ENCODE measurements around the gene UTF1. TPM values are rescaled to one million over a fixed set of nuclear protein-coding genes. Genes with fewer than 3 reads are reported as not detected.

The UTF1 gene
- polyA plus RNA-seq, 1 experiment: not detected

GRCh38 chr10:133266056-133266795 is 36.2 kb downstream of the UTF1 start:
- no peaks in the 10 kb centered on the region; the same call in 1 of the 2 replicates for H3K36me3 ChIP-seq (ENCODE audit: control insufficient read depth, insufficient read depth, low read length)
- POLR2A ChIA-PET: no interaction called here

DNA sequence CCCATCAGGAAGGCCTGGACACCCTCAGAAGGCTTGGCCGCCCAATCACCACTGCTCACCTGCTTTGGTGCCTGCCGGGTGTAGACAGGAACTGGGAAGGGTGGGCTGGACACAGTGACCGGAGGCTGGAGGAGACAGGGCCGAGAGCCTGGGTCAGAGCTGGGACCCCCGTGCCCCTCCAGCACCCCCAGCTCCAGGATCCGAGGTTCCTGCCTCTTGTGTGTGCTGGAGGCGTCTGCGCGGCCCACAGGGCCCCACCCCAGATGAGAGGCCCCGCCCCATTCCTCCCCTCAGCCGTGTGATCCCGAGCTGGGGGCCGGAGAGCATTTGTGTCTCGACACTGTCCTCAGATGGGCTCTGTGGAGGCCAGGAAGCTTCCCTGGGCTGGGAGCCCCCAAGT is 37.3 kb downstream of the UTF1 start:
- no peak for DNase-seq (ENCODE audit: low read depth)
- TF ChIP-seq CTCF (IDR thresholded peaks at IDR 0.05; ENCODE audit: insufficient read depth, low read depth, low read length): no peak
- Histone ChIP-seq H3K36me3 (ENCODE audit: control insufficient read depth, insufficient read depth, low read length) (no peaks in the 10 kb centered on the region; the same call in 1 of the 2 replicates), H3K27me3 (ENCODE audit: control insufficient read depth, insufficient read depth, low read length) (no peaks in the 10 kb centered on the region), H3K4me3 (ENCODE audit: low read depth, low read length) (no peak overlapping the region)
- POLR2A ChIA-PET: no interaction called here
- CTCF ChIA-PET: no interaction called here

More at GRCh38 chr10:133266056-133266795, 36.2 kb downstream of the UTF1 start:
- no peak overlapping the region for H3K4me3 ChIP-seq (ENCODE audit: low read depth, low read length)
- CTCF ChIA-PET: no interaction called here
- no peak for TF ChIP-seq CTCF (IDR thresholded peaks at IDR 0.05; ENCODE audit: insufficient read depth, low read depth, low read length)
- DNase-seq (ENCODE audit: low read depth): no peak
- H3K27me3 ChIP-seq (ENCODE audit: control insufficient read depth, insufficient read depth, low read length): no peaks in the 10 kb centered on the region

GRCh38 chr10:133267829-133268228 is 37.8 kb downstream of the UTF1 start:
- H3K27me3 ChIP-seq (ENCODE audit: control insufficient read depth, insufficient read depth, low read length): no peaks in the 10 kb centered on the region
- DNase-seq (ENCODE audit: low read depth): no peak
- H3K4me3 ChIP-seq (ENCODE audit: low read depth, low read length): no peak overlapping the region
- ChIA-PET POLR2A (no interaction called here), CTCF (no interaction called here)
- no peak for TF ChIP-seq CTCF (IDR thresholded peaks at IDR 0.05; ENCODE audit: insufficient read depth, low read depth, low read length)
- H3K36me3 ChIP-seq (ENCODE audit: control insufficient read depth, insufficient read depth, low read length): no peaks in the 10 kb centered on the region; the same call in 1 of the 2 replicates

GRCh38 chr10:133268532-133268931 is 38.5 kb downstream of the UTF1 start:
- ChIA-PET POLR2A (no interaction called here), CTCF (no interaction called here)
- Histone ChIP-seq H3K27me3 (ENCODE audit: control insufficient read depth, insufficient read depth, low read length) (no peaks in the 10 kb centered on the region), H3K36me3 (ENCODE audit: control insufficient read depth, insufficient read depth, low read length) (no peaks in the 10 kb centered on the region; the same call in 1 of the 2 replicates), H3K4me3 (ENCODE audit: low read depth, low read length) (no peak overlapping the region)
- no peak for TF ChIP-seq CTCF (IDR thresholded peaks at IDR 0.05; ENCODE audit: insufficient read depth, low read depth, low read length)
- no peak for DNase-seq (ENCODE audit: low read depth)

GRCh38 chr10:133269367-133269766 is 39.4 kb downstream of the UTF1 start:
- no peak for DNase-seq (ENCODE audit: low read depth)
- Histone ChIP-seq H3K36me3 (ENCODE audit: control insufficient read depth, insufficient read depth, low read length) (no peaks in the 10 kb centered on the region; the same call in 1 of the 2 replicates), H3K4me3 (ENCODE audit: low read depth, low read length) (no peak overlapping the region), H3K27me3 (ENCODE audit: control insufficient read depth, insufficient read depth, low read length) (no peaks in the 10 kb centered on the region)
- POLR2A ChIA-PET: no interaction called here
- CTCF ChIA-PET: no interaction called here
- TF ChIP-seq CTCF (IDR thresholded peaks at IDR 0.05; ENCODE audit: insufficient read depth, low read depth, low read length): no peak
